ENCODE results near the gene ADAT2. TPM values are rescaled to one million over a fixed set of nuclear protein-coding genes. Genes with fewer than 3 reads are reported as not detected.

Gene ADAT2
- total RNA-seq, 1 donor from 2014 or later = 8.1 TPM

GRCh38 chr6:143410859-143411270, 39.6 kb downstream of the ADAT2 start:
- H3K4me2 ChIP-seq (ENCODE audit: low read length) = peak overlapping the region; percentile 29
- peaks cover 18% of the 10 kb centered on the region for H3K4me1 ChIP-seq (ENCODE audit: insufficient read depth, low read length)
- no peaks in the 10 kb centered on the region for H3K79me2 ChIP-seq (ENCODE audit: insufficient read depth, low read length)
- H3K4me3 ChIP-seq (ENCODE audit: insufficient read depth, low read depth, low read length) = no peak overlapping the region
- no peak overlapping the region for H2AFZ ChIP-seq (ENCODE audit: low read depth, low read length)
- no peak overlapping the region for H3K27ac Mint-ChIP-seq (ENCODE audit: unreplicated experiment)
- H3K9me3 ChIP-seq (ENCODE audit: insufficient read depth, low read depth, low read length) = no peaks in the 10 kb centered on the region
- H3K36me3 ChIP-seq (ENCODE audit: insufficient read depth, low read length) = no peaks in the 10 kb centered on the region
- no peak overlapping the region for H3K4me3 Mint-ChIP-seq (ENCODE audit: unreplicated experiment)
- H3K27me3 Mint-ChIP-seq (ENCODE audit: low read depth, unreplicated experiment) = no peaks in the 10 kb centered on the region
- H3K27me3 ChIP-seq (ENCODE audit: insufficient read depth, low read length) = no peaks in the 10 kb centered on the region
- no peaks in the 10 kb centered on the region for H4K20me1 ChIP-seq (ENCODE audit: insufficient read depth, low read length)
- H3K9ac ChIP-seq (ENCODE audit: low read length) = peak overlapping the region; percentile 20
- TF ChIP-seq CTCF (IDR thresholded peaks at IDR 0.05; ENCODE audit: insufficient read depth, low read depth, low read length) (no peak), EZH2 (IDR thresholded peaks at IDR 0.05; ENCODE audit: insufficient read depth, low read length) (no peak)
- H3K36me3 Mint-ChIP-seq (ENCODE audit: low read depth, unreplicated experiment) = no peaks in the 10 kb centered on the region
- DNase-seq (ENCODE audit: low read depth) (peak; percentile 95), FAIRE-seq (peak; percentile 29)
- H3K9me3 Mint-ChIP-seq (ENCODE audit: unreplicated experiment) = no peaks in the 10 kb centered on the region
- peaks cover 4% of the 10 kb centered on the region for H3K4me1 Mint-ChIP-seq (ENCODE audit: low read depth, unreplicated experiment)
- H3K27ac ChIP-seq (ENCODE audit: low read depth, low read length) = peak overlapping the region; percentile 64

GRCh38 chr6:143408787-143409162, 41.7 kb downstream of the ADAT2 start:
- H3K27me3 ChIP-seq (ENCODE audit: insufficient read depth, low read length) = no peaks in the 10 kb centered on the region
- no peak overlapping the region for H2AFZ ChIP-seq (ENCODE audit: low read depth, low read length)
- no peaks in the 10 kb centered on the region for H3K36me3 ChIP-seq (ENCODE audit: insufficient read depth, low read length)
- H3K9me3 ChIP-seq (ENCODE audit: insufficient read depth, low read depth, low read length) = no peaks in the 10 kb centered on the region
- Mint-ChIP-seq H3K4me1 (ENCODE audit: low read depth, unreplicated experiment) (peaks cover 13% of the 10 kb centered on the region), H3K9me3 (ENCODE audit: unreplicated experiment) (no peaks in the 10 kb centered on the region), H3K27me3 (ENCODE audit: low read depth, unreplicated experiment) (no peaks in the 10 kb centered on the region), H3K36me3 (ENCODE audit: low read depth, unreplicated experiment) (no peaks in the 10 kb centered on the region), H3K27ac (ENCODE audit: unreplicated experiment) (no peak overlapping the region), H3K4me3 (ENCODE audit: unreplicated experiment) (no peak overlapping the region)
- no peak for FAIRE-seq
- peaks cover 26% of the 10 kb centered on the region for H3K4me1 ChIP-seq (ENCODE audit: insufficient read depth, low read length)
- no peaks in the 10 kb centered on the region for H3K79me2 ChIP-seq (ENCODE audit: insufficient read depth, low read length)
- no peak for TF ChIP-seq EZH2 (IDR thresholded peaks at IDR 0.05; ENCODE audit: insufficient read depth, low read length)
- no peak for TF ChIP-seq CTCF (IDR thresholded peaks at IDR 0.05; ENCODE audit: insufficient read depth, low read depth, low read length)
- H3K4me3 ChIP-seq (ENCODE audit: insufficient read depth, low read depth, low read length) = no peak overlapping the region
- no peak overlapping the region for H3K9ac ChIP-seq (ENCODE audit: low read length)
- H3K4me2 ChIP-seq (ENCODE audit: low read length) = no peak overlapping the region
- H3K27ac ChIP-seq (ENCODE audit: low read depth, low read length) = peak overlapping the region; percentile 6
- H4K20me1 ChIP-seq (ENCODE audit: insufficient read depth, low read length) = no peaks in the 10 kb centered on the region
- no peak for DNase-seq (ENCODE audit: low read depth)

- no peaks in the 10 kb centered on the region for H3K36me3 ChIP-seq (ENCODE audit: insufficient read depth, low read length)
- no peaks in the 10 kb centered on the region for H3K9me3 Mint-ChIP-seq (ENCODE audit: unreplicated experiment)
- no peaks in the 10 kb centered on the region for H3K9me3 ChIP-seq (ENCODE audit: insufficient read depth, low read depth, low read length)
- H3K4me3 Mint-ChIP-seq (ENCODE audit: unreplicated experiment) = no peak overlapping the region
- no peak overlapping the region for H3K4me2 ChIP-seq (ENCODE audit: low read length)
- no peaks in the 10 kb centered on the region for H4K20me1 ChIP-seq (ENCODE audit: insufficient read depth, low read length)
- H3K4me1 Mint-ChIP-seq (ENCODE audit: low read depth, unreplicated experiment) = peaks cover 13% of the 10 kb centered on the region
- FAIRE-seq (no peak), DNase-seq (ENCODE audit: low read depth) (peak; percentile 48)
- H3K9ac ChIP-seq (ENCODE audit: low read length) = no peak overlapping the region
- H3K4me1 ChIP-seq (ENCODE audit: insufficient read depth, low read length) = peaks cover 26% of the 10 kb centered on the region
- H3K27me3 ChIP-seq (ENCODE audit: insufficient read depth, low read length) = no peaks in the 10 kb centered on the region
- TF ChIP-seq EZH2 (IDR thresholded peaks at IDR 0.05; ENCODE audit: insufficient read depth, low read length) = no peak
- no peak for TF ChIP-seq CTCF (IDR thresholded peaks at IDR 0.05; ENCODE audit: insufficient read depth, low read depth, low read length)
- no peaks in the 10 kb centered on the region for H3K79me2 ChIP-seq (ENCODE audit: insufficient read depth, low read length)
- peak overlapping the region; percentile 6 for H3K27ac ChIP-seq (ENCODE audit: low read depth, low read length)
- no peaks in the 10 kb centered on the region for H3K36me3 Mint-ChIP-seq (ENCODE audit: low read depth, unreplicated experiment)
- no peaks in the 10 kb centered on the region for H3K27me3 Mint-ChIP-seq (ENCODE audit: low read depth, unreplicated experiment)
- no peak overlapping the region for H2AFZ ChIP-seq (ENCODE audit: low read depth, low read length)
- no peak overlapping the region for H3K27ac Mint-ChIP-seq (ENCODE audit: unreplicated experiment)
- H3K4me3 ChIP-seq (ENCODE audit: insufficient read depth, low read depth, low read length) = no peak overlapping the region
Measured at GRCh38 chr6:143408151-143408786, 42.2 kb downstream of the ADAT2 start.

Data from astrocyte (in vitro differentiated cells and primary cell).